ENCODE results near the gene CXCL1.

GRCh38 chr4:73904491-73904890 is 35.3 kb downstream of the CXCL1 start:
- TF ChIP-seq CTCF (IDR thresholded peaks at IDR 0.05) (no peak), POLR2A (IDR thresholded peaks at IDR 0.05) (no peak)

All from adrenal gland (tissue), 5 donors.